IPS DF 4.7 (cell line): Measurements from ENCODE around the gene SEMA4B.

ENCODE experiments used
- DNase-seq: peaks from one replicate; pipeline ENCODE4 v3.0.0-alpha.2; 2013; ENCODE audit warnings: low spot score; ENCODE audit errors: extremely low read depth

Gene SEMA4B

DNA sequence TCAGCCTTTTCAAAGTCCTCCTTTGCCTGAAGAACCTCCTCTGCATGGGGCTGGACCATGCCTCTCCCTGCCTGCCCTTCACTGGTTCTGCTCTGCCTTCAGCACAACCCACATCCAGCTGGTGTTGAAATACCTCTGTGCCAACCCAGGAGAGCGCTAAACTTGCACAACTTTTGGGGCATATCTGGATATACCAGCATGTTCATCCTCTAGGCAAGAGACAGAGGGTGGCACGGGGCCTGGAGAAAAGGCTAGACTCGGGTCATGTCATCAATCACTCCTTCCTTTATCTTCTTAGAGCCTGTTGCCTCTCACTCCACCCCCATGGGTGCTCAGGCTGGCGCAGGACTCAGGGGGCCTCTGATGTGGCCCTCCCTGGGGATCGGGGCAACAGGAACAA is 4.8 kb downstream of the SEMA4B start:
- DNase-seq: no peak

DNA sequence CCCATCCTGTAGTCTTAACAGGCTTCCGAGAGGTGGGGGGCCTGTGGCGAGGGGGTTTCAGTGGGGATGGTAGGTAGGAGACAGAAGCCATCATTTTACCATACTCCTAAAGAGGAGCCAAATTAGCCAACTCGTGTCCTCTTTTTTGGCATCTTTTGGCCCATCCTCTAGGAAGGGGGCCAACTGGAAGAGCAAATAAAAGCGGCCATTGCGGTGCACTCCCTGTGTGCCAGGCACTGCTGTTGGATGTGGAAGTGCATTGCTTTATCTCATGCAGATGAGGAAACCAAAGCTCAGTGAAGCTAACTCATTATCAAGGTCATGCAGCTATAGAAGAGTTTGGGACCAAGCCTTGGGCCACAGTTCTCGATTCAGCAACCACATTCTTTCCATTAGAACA is 6.1 kb downstream of the SEMA4B start:
- DNase-seq: no peak

DNA sequence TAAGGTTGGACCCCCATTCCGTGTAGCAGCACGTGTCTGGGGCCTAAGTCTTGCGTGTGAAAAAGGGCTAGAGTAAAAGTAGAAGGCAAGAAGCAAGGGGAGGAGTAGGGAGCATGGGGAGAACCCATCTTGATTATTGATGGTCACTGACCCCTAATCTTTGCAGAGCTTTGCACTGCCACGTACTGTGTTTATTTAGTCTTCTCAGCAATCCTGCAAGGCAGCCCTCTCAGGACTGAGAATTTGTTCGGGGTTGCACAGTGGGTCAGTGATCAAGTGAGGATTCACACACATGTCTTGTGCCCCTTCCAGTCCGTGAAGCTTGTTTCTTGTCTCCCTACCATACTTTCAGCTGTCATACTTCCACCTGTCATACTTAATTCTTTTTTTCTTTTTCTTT is 7.2 kb downstream of the SEMA4B start:
- DNase-seq: no peak

DNA sequence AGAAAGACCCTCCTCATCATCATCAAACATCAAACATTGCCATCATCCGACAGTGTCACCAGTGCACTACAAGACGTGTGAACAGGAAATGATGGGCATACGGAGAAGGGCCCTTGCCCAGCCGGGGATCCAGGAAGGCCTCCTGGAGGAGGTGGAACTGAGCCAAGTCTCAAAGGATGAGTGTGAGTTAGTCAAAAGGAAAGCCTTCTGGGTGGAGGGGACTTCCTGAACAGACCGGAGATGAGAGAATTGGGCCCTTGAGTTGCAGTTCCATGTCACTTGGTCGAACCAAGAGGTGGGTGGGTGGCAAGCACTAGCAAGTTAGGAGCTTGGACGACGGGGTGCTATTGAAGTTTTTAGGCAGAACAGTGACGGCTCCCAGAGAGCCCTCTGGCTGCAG is 8.5 kb downstream of the SEMA4B start:
- DNase-seq: no peak

DNA sequence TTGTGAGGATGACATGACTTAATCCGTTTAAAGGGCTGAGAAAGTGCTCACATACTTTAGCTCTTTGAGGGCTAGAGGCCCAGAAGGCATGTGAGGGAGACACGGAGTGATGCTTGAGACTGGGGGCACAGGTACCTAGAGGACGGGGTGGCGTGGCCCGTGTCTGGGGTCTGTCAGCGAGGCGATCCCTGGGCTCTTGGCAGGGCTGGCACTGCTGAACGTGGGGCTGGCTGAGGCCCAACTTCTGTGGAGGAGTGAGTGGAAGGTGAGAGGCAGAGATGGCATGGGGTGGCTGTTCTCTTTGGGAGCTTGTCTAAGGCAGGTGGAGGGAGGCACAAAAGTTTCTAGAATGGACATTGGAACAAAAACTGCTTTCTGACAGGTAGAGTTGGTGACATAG is 9.5 kb downstream of the SEMA4B start:
- DNase-seq: no peak

DNA sequence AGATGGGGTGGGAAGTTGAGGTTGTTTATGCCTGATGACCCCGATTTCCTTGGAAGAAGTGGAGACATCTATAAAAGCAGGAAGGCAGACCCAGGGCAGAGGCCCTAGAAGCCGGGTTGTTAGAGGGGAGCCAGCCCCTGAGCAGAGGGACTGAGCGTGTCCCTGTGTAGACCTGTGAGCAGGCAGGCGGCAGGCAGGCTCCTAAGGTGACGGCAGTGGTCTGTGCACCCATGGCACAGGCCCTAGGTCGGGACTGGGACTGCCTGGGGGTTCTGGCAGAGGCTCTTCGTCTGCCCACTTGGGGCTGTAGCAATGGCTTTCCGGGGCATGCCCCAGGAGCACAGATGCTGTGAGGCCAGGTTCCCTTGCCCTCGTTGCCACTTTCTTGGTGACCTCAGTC is 9.9 kb downstream of the SEMA4B start:
- DNase-seq: no peak

DNA sequence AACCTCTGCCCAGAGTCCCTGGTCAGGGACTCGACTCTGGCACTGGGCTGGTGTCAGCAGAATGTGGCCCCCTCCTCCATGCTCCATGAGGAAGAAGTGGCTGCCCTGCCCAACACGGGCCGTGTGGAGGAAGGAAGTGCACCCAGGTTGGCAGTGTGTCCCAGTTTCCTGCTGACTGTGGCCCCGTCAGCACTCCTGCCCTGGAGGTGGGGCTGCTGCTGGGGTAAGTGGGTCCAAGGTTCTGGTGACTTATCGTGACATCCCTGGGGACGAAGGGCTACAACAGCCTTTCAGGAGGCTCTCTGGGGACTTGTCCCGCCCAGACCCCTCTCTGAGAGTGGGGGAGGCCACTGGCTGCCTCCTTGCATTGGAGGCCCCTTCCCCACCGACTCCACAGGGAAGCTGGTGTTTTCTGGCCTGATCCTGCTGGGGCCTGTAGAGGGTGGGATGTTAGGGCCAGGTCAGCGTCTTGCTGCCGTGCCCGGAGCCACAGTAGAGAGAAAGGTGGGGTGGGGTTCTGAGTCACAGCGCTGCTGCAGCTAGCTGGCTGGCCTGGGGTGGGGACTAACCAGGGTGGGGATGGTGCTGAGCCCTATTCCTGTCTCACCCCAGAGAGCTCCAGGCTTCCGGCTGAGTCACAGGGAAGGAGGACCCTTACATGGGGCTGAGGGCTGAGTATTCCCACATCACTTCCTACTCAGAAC is 10.5 kb downstream of the SEMA4B start:
- no peak for DNase-seq

DNA sequence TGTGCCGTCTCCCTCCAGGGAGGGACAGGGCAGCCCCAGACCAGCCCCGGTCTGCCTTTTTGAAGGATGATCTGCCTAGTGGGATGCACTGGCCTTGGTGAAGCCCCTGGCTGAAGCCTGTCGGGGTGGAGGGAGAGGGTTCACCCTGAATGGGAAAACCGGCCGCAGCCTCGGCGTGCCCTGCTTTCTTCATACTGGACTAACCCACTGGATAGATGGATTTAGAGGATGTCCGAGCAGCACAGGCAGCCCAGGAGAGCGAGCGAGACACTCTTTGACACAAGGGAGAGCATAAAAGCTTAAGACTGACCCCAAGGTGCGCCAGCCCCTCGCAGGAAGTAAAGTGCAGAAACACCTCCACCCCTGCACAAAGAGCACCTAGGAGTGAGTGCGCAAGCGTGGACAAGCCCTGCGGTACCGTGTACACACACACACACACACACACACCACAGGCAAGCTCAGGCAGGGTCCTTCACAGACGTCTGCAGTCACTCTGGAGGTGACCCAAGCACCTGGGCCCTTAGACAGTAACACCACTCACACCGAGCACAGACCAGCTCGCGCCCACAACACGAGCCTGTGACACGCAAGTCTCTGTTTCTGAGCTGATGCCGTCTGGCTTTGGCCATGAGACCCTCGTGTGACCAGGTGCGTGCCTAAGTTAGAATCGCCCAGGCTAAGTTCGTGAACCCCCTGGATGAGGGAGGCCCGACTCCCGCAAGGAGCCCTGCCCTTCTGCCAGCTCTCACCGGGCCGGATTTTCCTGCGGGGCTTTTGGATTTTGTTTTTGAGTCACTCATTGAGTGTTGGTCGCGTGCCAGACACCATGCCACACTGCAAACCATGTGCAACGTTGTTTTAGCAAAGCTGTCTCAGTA is 11.3 kb downstream of the SEMA4B start:
- no peak for DNase-seq

DNA sequence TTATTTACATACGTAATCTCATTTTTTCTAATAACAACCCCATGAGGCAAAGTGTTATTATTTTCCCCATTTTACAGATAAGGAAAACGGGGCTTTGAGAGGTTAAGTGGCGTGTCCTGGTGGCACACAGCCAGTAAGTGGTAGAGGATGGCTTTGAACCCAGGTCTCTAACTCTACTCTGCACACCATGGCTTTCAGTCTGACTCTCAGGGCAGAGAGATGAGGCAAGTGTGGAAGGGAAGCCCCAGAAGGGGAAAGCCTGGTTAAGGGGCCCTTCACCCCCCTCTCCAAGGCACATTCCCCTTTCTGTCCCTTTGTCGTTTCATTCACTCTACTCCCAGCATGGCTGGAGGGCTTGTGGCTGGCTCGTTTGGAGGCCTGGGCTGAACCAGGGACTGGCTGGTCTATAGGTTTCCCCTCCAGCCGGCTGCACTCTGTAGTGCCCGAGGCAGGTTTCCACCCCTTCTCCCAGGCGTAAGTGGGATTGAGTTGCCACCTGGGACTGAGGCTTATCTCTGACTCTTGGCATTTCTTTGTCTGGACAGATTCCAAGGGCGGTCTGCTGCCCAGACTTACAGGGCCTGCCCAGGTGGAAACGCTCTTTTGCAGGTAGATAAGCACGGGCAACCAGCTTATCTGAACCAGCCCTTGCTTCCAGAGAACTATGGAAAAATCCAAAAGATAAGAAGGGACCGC is 12.1 kb downstream of the SEMA4B start:
- DNase-seq: no peak

DNA sequence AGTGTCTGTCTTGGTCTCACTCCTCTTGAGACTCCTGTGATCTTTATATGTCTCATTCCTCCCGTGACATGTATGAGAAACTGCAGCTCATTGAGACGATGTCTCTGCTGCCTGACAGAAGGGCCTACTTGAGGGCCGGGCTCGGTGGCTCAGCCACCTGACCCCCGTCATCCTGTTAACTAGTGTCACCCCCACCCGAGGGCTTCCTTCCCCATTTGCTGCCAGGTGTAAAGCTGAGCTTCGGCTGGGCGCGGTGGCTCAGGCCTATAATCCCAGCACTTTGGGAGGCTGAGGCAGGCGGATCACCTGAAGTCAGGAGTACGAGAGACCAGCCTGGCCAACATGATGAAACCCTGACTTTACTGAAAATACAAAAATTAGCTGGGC is 12.7 kb downstream of the SEMA4B start:
- no peak for DNase-seq

DNA sequence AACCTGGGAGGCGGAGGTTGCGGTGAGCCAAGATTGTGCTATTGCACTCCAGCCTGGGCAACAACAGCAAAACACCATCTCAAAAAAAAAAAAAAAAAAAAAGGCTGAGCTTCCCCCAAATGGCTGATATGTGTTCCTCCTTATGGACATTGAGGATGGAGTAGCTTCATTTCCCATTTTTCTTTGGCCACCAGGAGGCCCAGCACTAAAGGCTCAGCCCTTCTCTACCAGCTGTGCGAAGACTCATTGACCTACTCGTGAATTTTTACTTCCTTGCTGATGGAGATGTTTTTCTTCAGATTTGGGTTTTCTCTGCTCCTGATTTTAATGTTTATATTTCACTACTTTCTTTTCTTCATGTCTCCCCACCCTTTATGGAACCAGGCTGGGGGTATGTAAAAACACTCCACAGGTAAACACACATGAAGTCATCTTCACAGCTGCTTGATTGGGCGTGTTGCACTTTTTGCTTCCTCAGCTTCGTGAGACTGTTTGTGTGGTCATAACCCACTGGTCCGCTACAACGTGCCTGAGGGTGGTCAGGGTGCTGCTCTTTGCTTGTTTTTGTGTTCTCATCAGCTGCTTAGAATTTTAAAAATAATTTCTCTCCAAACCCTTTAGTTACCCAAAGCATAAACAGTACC is 13.5 kb downstream of the SEMA4B start:
- no peak for DNase-seq

DNA sequence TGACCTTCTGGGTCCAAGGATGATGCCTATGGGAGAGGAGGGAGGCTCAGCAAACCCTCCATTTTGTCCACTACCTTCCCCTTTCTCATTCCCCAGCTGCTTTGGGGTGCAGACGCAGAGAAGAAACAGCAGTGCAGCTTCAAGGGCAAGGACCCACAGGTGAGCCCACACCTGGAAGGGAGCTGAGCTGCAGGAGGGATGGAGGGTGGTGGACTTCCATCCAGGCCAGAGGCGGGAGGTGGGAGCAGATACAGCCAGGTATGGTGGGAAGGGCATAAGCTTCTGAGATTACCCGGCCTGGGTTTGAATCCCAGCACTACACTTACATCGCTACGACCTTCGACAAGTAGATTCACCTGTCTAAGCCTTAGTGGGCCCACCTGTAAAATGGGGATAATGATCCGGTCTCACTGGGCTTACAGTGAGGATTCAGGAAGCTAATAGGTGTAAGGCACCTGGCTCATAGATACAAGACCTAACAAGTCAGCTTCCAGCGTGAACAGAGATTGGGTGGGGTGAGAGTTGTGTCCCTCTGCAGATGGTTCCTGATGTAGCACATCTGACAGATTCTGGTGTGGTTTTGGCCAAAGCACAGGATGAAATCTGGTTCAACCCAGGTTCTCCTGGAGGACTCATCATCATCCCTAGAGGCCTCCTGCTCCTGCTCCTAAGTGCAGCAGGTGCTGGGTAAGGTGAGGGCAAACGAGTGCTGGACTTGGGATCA is 16.7 kb downstream of the SEMA4B start:
- DNase-seq: no peak

DNA sequence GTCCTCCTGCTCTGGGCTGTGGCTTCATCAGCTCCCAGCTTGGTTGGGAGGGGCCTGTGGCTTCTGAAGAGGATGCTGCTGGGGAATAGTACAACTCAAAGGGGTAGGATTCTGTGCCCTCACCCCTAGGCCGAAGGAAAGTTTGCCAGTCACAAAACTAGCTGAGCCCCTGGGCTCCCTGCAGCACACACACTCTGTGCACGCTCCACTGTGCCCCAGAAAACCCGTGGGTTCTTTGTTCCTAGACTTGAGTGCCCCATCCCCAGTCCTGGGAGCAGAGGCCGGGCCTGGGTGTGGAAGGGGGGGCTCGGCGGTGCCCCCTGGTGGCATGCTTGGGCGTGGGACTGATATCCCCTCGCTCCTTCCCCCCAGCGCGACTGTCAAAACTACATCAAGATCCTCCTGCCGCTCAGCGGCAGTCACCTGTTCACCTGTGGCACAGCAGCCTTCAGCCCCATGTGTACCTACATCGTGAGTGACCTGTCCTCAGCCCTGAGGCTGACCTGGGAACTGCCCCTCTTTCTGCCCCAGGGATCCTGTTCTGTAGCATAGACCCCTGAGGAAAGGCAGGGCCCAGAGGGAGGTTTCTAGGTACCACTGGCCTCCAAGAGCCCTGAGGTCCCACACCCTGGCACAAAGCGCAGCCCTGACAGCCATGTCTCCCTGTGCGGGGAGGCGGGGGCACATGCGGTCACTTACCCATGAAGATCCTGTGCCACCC is 18.5 kb downstream of the SEMA4B start:
- no peak for DNase-seq

DNA sequence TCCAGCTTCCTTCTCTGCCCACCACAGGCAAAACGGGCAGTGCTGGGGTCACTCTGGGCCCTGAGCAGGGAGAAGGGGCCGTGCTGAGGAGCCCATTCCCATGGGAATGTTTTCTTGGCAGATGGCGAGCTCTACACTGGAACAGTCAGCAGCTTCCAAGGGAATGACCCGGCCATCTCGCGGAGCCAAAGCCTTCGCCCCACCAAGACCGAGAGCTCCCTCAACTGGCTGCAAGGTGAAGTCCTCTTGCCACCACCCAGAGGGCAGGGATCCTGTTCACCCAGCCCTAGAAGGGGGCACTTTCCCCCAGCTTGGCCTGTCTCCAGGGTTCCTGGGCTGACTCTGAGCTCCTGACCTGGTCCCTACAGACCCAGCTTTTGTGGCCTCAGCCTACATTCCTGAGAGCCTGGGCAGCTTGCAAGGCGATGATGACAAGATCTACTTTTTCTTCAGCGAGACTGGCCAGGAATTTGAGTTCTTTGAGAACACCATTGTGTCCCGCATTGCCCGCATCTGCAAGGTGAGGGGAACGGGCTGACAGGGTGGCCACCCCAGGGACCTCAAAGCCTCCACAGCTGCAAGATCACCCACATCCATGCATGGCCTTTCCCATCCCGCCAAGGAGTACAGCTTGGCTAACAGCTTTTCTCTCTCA is 20.2 kb downstream of the SEMA4B start:
- no peak for DNase-seq

DNA sequence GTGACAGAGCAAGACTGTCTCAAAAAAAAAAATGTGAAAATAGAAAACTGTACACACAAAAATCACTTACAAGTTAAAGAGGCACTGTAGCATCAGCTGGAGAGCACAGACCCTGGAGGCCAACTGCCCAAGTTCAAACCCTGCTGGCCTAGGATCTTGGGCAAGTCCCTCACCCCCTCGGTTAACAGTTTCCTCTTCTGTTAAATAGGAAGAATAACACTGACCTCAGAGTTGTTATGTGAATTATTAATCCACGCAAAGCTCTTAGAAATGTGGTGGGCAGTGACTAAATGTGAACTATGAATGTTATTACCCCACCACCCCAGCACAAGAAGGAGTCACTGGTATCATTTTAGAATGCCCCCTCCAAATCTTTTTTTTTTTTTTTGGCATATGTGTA is 21.4 kb downstream of the SEMA4B start:
- DNase-seq: no peak

DNA sequence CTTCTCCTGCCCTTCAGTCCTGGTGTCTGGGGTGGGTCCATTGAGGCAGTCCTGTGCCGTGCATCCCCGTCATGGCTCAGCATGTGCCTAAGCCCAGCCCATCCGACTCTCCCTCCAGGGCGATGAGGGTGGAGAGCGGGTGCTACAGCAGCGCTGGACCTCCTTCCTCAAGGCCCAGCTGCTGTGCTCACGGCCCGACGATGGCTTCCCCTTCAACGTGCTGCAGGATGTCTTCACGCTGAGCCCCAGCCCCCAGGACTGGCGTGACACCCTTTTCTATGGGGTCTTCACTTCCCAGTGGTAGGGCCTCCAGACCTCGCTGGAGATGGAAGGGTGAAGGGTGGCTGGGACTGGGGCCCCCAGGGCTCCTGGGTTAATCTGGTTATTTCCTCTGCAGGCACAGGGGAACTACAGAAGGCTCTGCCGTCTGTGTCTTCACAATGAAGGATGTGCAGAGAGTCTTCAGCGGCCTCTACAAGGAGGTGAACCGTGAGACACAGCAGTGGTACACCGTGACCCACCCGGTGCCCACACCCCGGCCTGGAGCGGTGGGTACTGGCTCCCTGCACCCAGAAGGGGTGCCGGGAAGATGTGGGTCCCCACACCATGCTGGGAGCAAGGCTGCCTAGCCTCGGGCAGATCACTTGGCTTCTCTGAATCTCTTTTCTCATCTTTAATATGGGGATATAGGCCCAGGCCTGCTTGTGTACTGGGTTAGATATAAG is 22.5 kb downstream of the SEMA4B start:
- no peak for DNase-seq

DNA sequence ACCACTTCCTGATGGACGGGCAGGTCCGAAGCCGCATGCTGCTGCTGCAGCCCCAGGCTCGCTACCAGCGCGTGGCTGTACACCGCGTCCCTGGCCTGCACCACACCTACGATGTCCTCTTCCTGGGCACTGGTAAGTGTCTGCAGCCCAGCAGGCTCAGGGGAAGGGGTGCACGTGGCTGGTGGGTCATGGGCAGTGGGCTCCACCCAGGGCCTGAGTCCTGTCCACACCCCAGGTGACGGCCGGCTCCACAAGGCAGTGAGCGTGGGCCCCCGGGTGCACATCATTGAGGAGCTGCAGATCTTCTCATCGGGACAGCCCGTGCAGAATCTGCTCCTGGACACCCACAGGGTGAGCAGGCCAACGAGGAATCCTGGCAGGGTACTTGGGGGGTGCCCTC is 23.9 kb downstream of the SEMA4B start:
- no peak for DNase-seq

DNA sequence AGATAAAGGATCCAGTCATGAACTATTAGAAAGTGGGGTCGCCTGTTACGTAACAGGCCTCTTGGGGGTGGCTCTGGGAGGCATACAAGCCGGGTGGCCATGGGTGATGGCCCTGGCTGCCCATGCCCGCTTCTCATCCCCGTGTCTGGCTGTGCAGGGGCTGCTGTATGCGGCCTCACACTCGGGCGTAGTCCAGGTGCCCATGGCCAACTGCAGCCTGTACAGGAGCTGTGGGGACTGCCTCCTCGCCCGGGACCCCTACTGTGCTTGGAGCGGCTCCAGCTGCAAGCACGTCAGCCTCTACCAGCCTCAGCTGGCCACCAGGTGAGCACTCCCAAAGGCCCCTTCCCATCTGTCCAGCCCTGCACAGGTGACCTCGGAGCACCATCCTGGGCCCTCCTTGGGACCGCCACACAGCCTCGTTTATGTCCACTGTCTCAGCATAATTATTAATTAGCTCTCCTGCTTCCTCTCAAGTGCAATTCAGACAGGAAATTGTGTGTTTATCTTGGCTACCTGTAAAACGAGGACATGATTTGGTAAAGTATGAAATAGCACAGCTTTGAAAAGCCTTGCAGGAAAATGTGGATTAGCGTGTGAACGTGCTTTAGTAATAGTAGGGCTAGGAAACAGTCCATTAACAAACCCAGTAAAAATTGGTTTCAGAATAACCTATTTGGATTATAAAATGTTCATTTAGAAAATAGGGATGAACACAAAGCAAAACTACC is 24.5 kb downstream of the SEMA4B start:
- no peak for DNase-seq

DNA sequence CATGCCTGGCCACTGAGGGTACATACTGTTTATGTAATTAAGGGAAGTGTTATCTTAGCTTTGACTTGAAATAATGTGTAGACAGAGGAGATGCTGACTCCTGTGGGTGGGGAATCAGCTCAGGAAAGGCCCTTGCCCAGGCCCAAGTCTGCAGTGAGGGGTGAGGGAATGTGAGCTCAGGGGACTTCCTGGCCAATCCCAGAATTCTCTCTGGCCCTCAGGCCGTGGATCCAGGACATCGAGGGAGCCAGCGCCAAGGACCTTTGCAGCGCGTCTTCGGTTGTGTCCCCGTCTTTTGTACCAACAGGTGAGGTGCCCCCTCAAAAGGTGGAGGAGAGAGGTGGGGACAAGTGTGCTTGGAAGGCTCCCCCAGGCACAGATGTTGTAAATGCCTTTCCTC is 26.2 kb downstream of the SEMA4B start:
- DNase-seq: no peak
